Neuronal stem cell (in vitro differentiated cells): Measurements from ENCODE around the gene YEATS2.

Experiments used
- DNase-seq: peaks from one replicate; pipeline ENCODE4 v3.0.0-alpha.2; 2013; ENCODE audit warnings: low spot score
- H2AFZ ChIP-seq: one replicate; pipeline ENCODE4 v1.6.1; 2013; ENCODE audit warnings: mild to moderate bottlenecking, low read length, inconsistent platforms
- H2AK5ac ChIP-seq: 2 replicates; pipeline ENCODE4 v1.6.1; 2013; ENCODE audit warnings: low read depth, mild to moderate bottlenecking, inconsistent platforms, low read length, moderate library complexity, mixed read lengths
- H2BK120ac ChIP-seq: 2 replicates; pipeline ENCODE4 v1.6.1; 2013; ENCODE audit warnings: low read depth, mild to moderate bottlenecking, inconsistent platforms, low read length, moderate library complexity, mixed read lengths
- H2BK12ac ChIP-seq: one replicate; pipeline ENCODE4 v1.6.1; 2013; ENCODE audit warnings: low read length, inconsistent platforms
- H2BK15ac ChIP-seq: 2 replicates; pipeline ENCODE4 v1.6.1; 2013; ENCODE audit warnings: mild to moderate bottlenecking, low read length, inconsistent platforms, mixed read lengths
- H2BK5ac ChIP-seq: one replicate; pipeline ENCODE4 v1.6.1; 2013; ENCODE audit warnings: inconsistent platforms, mild to moderate bottlenecking, low read length, moderate library complexity
- H3K14ac ChIP-seq: one replicate; pipeline ENCODE4 v1.6.1; 2013; ENCODE audit warnings: low read length, inconsistent platforms
- H3K18ac ChIP-seq: 2 replicates; pipeline ENCODE4 v1.6.1; 2013; ENCODE audit warnings: low read length, inconsistent platforms
- H3K23ac ChIP-seq: 2 replicates; pipeline ENCODE4 v1.6.1; 2013; ENCODE audit warnings: low read depth, mild to moderate bottlenecking, mixed read lengths, low read length, inconsistent platforms; ENCODE audit not compliant: poor library complexity
- H3K27ac ChIP-seq: replicated peaks from 3 replicates; pipeline ENCODE4 v1.5.1; 2013; ENCODE audit warnings: low read length, inconsistent platforms
- H3K27me3 ChIP-seq, 3 experiments: 2 replicates each; pipeline ENCODE4 v1.6.1; 2013; ENCODE audit warnings: low read length in 3 of 3, mild to moderate bottlenecking in 2 of 3, inconsistent platforms in 1 of 3, low read depth in 1 of 3, mixed read lengths in 1 of 3, moderate library complexity in 1 of 3; ENCODE audit not compliant: control insufficient read depth in 3 of 3, insufficient read depth in 3 of 3
- H3K36me3 ChIP-seq, 2 donors: replicated peaks in 1 of 2; 2 replicates each; pipeline ENCODE4 v1.6.1; 2013; ENCODE audit warnings: low read length in 2 of 2; ENCODE audit not compliant: control insufficient read depth in 2 of 2, insufficient read depth in 2 of 2
- H3K4ac ChIP-seq: 2 replicates; pipeline ENCODE4 v1.6.1; 2013; ENCODE audit warnings: inconsistent platforms, mild to moderate bottlenecking, low read length, moderate library complexity
- H3K4me1 ChIP-seq, 2 donors: 1 replicate in 1 of 2; 2 replicates in 1 of 2; pipeline ENCODE4 v1.6.1; 2013; ENCODE audit warnings: low read length in 2 of 2, low read depth in 1 of 2; ENCODE audit not compliant: control insufficient read depth in 2 of 2, insufficient read depth in 1 of 2
- H3K4me2 ChIP-seq: one replicate; pipeline ENCODE4 v1.6.1; 2013; ENCODE audit warnings: mild to moderate bottlenecking, low read length, inconsistent platforms; ENCODE audit not compliant: insufficient read depth, poor library complexity, severe bottlenecking
- H3K4me3 ChIP-seq, 2 donors: 2 replicates each; pipeline ENCODE4 v1.5.1; 2013; ENCODE audit warnings: low read length in 2 of 2, mild to moderate bottlenecking in 2 of 2, inconsistent platforms in 1 of 2, moderate library complexity in 1 of 2
- H3K79me1 ChIP-seq: one replicate; pipeline ENCODE4 v1.6.1; 2013; ENCODE audit warnings: low read depth, mild to moderate bottlenecking, inconsistent platforms, low read length, moderate library complexity
- H3K9ac ChIP-seq: one replicate; pipeline ENCODE4 v1.6.1; 2013; ENCODE audit warnings: mild to moderate bottlenecking, low read depth, low read length, inconsistent platforms; ENCODE audit not compliant: poor library complexity
- H3K9me3 ChIP-seq, 2 donors: replicated peaks in 1 of 2; 2 replicates each; pipeline versions ENCODE3 to v1.6.1; 2013; ENCODE audit warnings: low read length in 2 of 2, mild to moderate bottlenecking in 2 of 2, inconsistent platforms in 1 of 2, low read depth in 1 of 2, mixed read lengths in 1 of 2, moderate library complexity in 1 of 2; ENCODE audit not compliant: control insufficient read depth in 2 of 2, insufficient read depth in 1 of 2
- H4K8ac ChIP-seq: one replicate; pipeline ENCODE4 v1.6.1; 2013; ENCODE audit warnings: low read depth, mild to moderate bottlenecking, inconsistent platforms, low read length, moderate library complexity
- H4K91ac ChIP-seq: one replicate; pipeline ENCODE4 v1.6.1; 2013; ENCODE audit warnings: low read length, low read depth, mild to moderate bottlenecking, inconsistent platforms; ENCODE audit not compliant: poor library complexity
- WGBS, 2 donors: extraction: QIAGEN DNeasy Blood & Tissue Kit; methylation state at CpG; one replicate each; pipeline ENCODE4 v1.1.7; 2013; ENCODE audit warnings: missing lambda C conversion rate in 2 of 2, mixed read lengths in 1 of 2; ENCODE audit not compliant: insufficient read length in 2 of 2, insufficient replicate concordance in 1 of 2; ENCODE audit errors: extremely low coverage in 2 of 2; 5-methylcytosine and 5-hydroxymethylcytosine counted together

The YEATS2 gene

DNA sequence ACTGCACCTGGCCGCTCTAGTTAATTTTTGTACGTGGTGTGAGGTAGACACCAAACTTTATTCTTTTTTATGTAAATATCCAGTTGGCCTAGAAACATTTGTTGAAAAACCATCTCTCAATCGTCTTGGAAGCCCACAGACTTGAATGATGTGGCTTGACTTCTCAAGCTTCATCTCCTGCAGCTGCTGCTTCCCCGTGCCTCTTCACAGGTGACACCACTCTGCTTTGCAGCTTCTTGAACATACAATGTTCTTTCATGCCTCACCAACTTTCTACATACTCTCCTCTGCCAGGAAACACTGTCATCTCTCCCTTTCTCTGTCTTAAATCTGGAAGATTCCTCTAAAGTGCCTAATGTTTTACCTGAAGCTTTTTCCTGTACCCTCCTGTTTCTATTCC is 92.2 kb downstream of the YEATS2 start:
- Histone ChIP-seq H3K18ac (no peak overlapping the region), H3K4me1 (no peaks in the 10 kb centered on the region), H3K79me1 (no peaks in the 10 kb centered on the region), H3K14ac (no peak overlapping the region), H2AFZ (no peak overlapping the region), H2BK5ac (no peak overlapping the region), H3K4ac (no peak overlapping the region), H3K23ac (no peak overlapping the region), H2BK120ac (no peak overlapping the region), H3K27me3 (no peaks in the 10 kb centered on the region), H2BK12ac (no peak overlapping the region), H3K4me2 (no peak overlapping the region), H3K9ac (no peak overlapping the region), H3K36me3 (peaks cover 36 to 97% of the 10 kb centered on the region in 2 donors), H3K9me3 (peaks cover 0 to 2% of the 10 kb centered on the region in 2 donors), H3K4me3 (no peak overlapping the region), H2AK5ac (no peak overlapping the region), H2BK15ac (no peak overlapping the region), H4K8ac (no peak overlapping the region), H3K27ac (no peak overlapping the region), H4K91ac (no peak overlapping the region)
- DNase-seq, result no peak
- WGBS, 2 donors, result no CpG with 5 or more reads among the region's 4 CpGs

DNA sequence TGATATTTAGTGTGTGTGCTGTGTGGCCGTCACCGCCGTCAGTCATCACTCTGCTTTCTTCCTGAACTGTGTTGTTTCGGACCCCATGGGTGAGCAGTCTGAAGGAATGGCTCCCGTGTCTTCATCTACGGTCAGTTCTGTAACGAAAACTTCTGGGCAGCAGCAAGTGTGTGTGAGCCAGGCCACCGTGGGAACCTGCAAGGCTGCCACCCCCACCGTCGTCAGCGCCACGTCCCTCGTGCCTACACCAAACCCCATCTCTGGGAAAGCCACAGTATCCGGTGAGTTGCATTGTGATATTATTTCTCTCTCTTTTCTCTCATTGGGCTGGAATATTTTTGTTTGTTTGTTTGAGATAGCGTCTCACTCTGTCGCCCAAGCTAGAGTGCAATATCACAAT is 93.1 kb downstream of the YEATS2 start:
- no peak overlapping the region for H3K23ac ChIP-seq
- no peak overlapping the region for H2BK12ac ChIP-seq
- no peak overlapping the region for H2BK5ac ChIP-seq
- H2BK120ac ChIP-seq, result no peak overlapping the region
- no peak overlapping the region for H2BK15ac ChIP-seq
- H3K4me1 ChIP-seq, result no peaks in the 10 kb centered on the region
- no peak overlapping the region for H2AK5ac ChIP-seq
- no peak overlapping the region for H3K18ac ChIP-seq
- no peak overlapping the region for H3K4me2 ChIP-seq
- no peak overlapping the region for H3K4me3 ChIP-seq
- no peaks in the 10 kb centered on the region for H3K27me3 ChIP-seq
- peaks cover 0 to 2% of the 10 kb centered on the region in 2 donors for H3K9me3 ChIP-seq
- H4K8ac ChIP-seq, result no peak overlapping the region
- DNase-seq, result no peak
- WGBS, 2 donors, result no CpG with 5 or more reads among the region's 16 CpGs
- no peaks in the 10 kb centered on the region for H3K79me1 ChIP-seq
- no peak overlapping the region for H3K27ac ChIP-seq
- H2AFZ ChIP-seq, result no peak overlapping the region
- H3K36me3 ChIP-seq, result peaks cover 36 to 97% of the 10 kb centered on the region in 2 donors
- H3K9ac ChIP-seq, result peak overlapping the region; percentile 9
- no peak overlapping the region for H4K91ac ChIP-seq
- no peak overlapping the region for H3K14ac ChIP-seq
- no peak overlapping the region for H3K4ac ChIP-seq

DNA sequence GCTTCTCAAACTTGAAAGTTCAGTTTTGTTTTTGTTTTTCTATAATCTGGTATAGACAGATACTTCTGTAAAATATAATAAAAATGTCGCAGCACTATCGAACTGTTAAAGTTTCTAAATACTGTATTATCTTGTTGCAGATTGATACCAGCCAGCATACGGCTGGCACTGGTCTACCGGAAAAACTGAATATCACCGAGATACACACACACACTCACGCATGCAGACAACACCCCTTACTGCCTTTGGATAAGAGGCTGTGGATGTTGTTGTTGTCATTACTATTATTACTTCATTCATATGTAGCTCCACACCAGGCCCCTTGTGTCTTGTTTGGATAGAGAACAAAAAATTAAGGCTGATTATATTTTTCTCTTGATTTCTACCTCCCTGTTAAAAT is 95.4 kb downstream of the YEATS2 start:
- no peaks in the 10 kb centered on the region for H3K9me3 ChIP-seq
- H3K14ac ChIP-seq, result no peak overlapping the region
- peaks cover 1% of the 10 kb centered on the region for H3K79me1 ChIP-seq
- no peak overlapping the region for H3K23ac ChIP-seq
- H3K4me2 ChIP-seq, result no peak overlapping the region
- H2BK15ac ChIP-seq, result no peak overlapping the region
- no peak overlapping the region for H3K4me3 ChIP-seq
- peaks cover 33 to 92% of the 10 kb centered on the region in 2 donors for H3K36me3 ChIP-seq
- no peak for DNase-seq
- H3K18ac ChIP-seq, result no peak overlapping the region
- WGBS, 2 donors, result no CpG with 5 or more reads among the region's 6 CpGs
- H4K8ac ChIP-seq, result no peak overlapping the region
- no peak overlapping the region for H3K4ac ChIP-seq
- no peak overlapping the region for H2AK5ac ChIP-seq
- no peak overlapping the region for H2AFZ ChIP-seq
- no peaks in the 10 kb centered on the region for H3K27me3 ChIP-seq
- H3K4me1 ChIP-seq, result no peaks in the 10 kb centered on the region
- H2BK12ac ChIP-seq, result no peak overlapping the region
- no peak overlapping the region for H3K9ac ChIP-seq
- H3K27ac ChIP-seq, result no peak overlapping the region
- H2BK120ac ChIP-seq, result no peak overlapping the region
- no peak overlapping the region for H2BK5ac ChIP-seq
- no peak overlapping the region for H4K91ac ChIP-seq

DNA sequence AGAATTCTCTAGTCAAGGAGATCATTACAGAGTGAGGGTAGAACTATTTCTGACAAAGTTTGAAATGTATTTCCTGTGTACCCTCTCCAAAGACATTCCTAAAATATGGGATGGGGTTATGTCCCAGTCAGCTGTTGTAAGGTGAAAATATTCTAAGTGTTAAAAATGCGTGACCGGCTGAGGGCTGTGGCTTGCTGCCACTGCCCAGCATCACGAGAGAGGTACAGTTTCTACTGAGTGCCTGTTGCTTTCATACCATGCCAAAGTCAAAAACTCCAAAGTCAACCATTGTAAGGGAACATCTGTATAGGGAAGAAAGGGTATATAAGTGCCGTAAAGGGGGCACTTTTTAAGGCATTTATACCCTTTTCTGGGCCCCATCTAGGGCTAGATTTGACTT is 96.9 kb downstream of the YEATS2 start:
- Histone ChIP-seq H3K79me1 (peaks cover 1% of the 10 kb centered on the region), H3K9me3 (no peaks in the 10 kb centered on the region), H2BK12ac (no peak overlapping the region), H2BK15ac (no peak overlapping the region), H2AK5ac (no peak overlapping the region), H4K91ac (no peak overlapping the region), H3K36me3 (peaks cover 38 to 94% of the 10 kb centered on the region in 2 donors), H3K9ac (no peak overlapping the region), H3K27ac (no peak overlapping the region), H2BK5ac (no peak overlapping the region), H4K8ac (no peak overlapping the region), H3K14ac (no peak overlapping the region), H3K4ac (no peak overlapping the region), H3K18ac (no peak overlapping the region), H2AFZ (no peak overlapping the region), H3K4me3 (no peak overlapping the region), H3K23ac (no peak overlapping the region), H3K4me2 (no peak overlapping the region), H3K27me3 (no peaks in the 10 kb centered on the region), H3K4me1 (no peaks in the 10 kb centered on the region), H2BK120ac (no peak overlapping the region)
- WGBS, 2 donors, result no CpG with 5 or more reads among the region's 4 CpGs
- no peak for DNase-seq
